ENCODE measurements around the gene F8.
"Not testable (repeated sequence)": the region's sequence is repeated elsewhere in the genome, so short reads cannot be mapped to it uniquely, and the experiment has no call there.

DNA sequence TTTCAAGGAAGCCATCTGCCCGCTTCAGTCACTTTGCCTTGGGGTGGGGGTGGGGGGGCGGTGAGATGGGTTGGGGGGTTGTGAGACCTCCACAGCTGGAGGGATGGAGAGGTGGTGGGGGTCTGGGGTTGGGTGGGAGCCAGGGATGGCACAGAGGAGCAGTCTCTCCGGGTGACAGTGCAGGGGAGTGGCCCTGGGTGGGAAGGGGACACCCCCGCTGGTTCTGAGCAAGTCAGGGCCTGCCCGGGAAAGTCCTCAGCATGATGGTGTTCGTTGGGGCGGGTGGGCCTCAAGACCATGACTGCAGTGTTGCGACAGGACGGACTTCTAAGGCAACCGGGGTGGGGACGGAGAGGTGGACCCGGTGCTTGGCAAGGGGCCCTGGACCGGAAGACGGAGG is 137.0 kb downstream of the F8 start:
- TF ChIP-seq, protein P1, sequence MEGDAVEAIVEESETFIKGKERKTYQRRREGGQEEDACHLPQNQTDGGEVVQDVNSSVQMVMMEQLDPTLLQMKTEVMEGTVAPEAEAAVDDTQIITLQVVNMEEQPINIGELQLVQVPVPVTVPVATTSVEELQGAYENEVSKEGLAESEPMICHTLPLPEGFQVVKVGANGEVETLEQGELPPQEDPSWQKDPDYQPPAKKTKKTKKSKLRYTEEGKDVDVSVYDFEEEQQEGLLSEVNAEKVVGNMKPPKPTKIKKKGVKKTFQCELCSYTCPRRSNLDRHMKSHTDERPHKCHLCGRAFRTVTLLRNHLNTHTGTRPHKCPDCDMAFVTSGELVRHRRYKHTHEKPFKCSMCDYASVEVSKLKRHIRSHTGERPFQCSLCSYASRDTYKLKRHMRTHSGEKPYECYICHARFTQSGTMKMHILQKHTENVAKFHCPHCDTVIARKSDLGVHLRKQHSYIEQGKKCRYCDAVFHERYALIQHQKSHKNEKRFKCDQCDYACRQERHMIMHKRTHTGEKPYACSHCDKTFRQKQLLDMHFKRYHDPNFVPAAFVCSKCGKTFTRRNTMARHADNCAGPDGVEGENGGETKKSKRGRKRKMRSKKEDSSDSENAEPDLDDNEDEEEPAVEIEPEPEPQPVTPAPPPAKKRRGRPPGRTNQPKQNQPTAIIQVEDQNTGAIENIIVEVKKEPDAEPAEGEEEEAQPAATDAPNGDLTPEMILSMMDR (IDR thresholded peaks at IDR 0.05; ENCODE audit: low read length): not testable (repeated sequence)
- TF ChIP-seq EZH2 (IDR thresholded peaks at IDR 0.05; ENCODE audit: borderline replicate concordance, low read length): not testable (repeated sequence)
